ENCODE results near the gene PIEZO1.
"Not testable (repeated sequence)": the region's sequence is repeated elsewhere in the genome, so short reads cannot be mapped to it uniquely, and the experiment has no call there.

Gene PIEZO1

GRCh38 chr16:88678224-88678979, 106.6 kb downstream of the PIEZO1 start:
- no peak for DNase-seq (ENCODE audit: extremely low read depth in 1 of 2, low read depth in 1 of 2)

- no peak for DNase-seq (ENCODE audit: extremely low read depth in 1 of 2, low read depth in 1 of 2)
These were observed 107.3 kb downstream of the PIEZO1 start for GRCh38 chr16:88677721-88678120.

- no peak for DNase-seq (ENCODE audit: extremely low read depth in 1 of 2, low read depth in 1 of 2)
These were observed 108.3 kb downstream of the PIEZO1 start for GRCh38 chr16:88676502-88677242.

GRCh38 chr16:88673716-88674379, 111.2 kb downstream of the PIEZO1 start:
- DNase-seq (ENCODE audit: extremely low read depth in 1 of 2, low read depth in 1 of 2) = no peak

- DNase-seq (ENCODE audit: extremely low read depth in 1 of 2, low read depth in 1 of 2) = no peak
These were observed 112.2 kb downstream of the PIEZO1 start for GRCh38 chr16:88672776-88673175.

GRCh38 chr16:88671806-88672205, 113.2 kb downstream of the PIEZO1 start:
- no peak for DNase-seq (ENCODE audit: extremely low read depth in 1 of 2, low read depth in 1 of 2)

GRCh38 chr16:88669980-88670379, 115.0 kb downstream of the PIEZO1 start:
- no peak for DNase-seq (ENCODE audit: extremely low read depth in 1 of 2, low read depth in 1 of 2)

GRCh38 chr16:88669493-88669892, 115.5 kb downstream of the PIEZO1 start:
- DNase-seq (ENCODE audit: extremely low read depth in 1 of 2, low read depth in 1 of 2) = not testable (repeated sequence)

GRCh38 chr16:88667461-88667860, 117.6 kb downstream of the PIEZO1 start:
- no peak for DNase-seq (ENCODE audit: extremely low read depth in 1 of 2, low read depth in 1 of 2)

- DNase-seq (ENCODE audit: extremely low read depth in 1 of 2, low read depth in 1 of 2) = no peak
These were observed 119.5 kb downstream of the PIEZO1 start for GRCh38 chr16:88665570-88665969.
